Measurements from ENCODE around the gene CNTN6.

Gene CNTN6

DNA sequence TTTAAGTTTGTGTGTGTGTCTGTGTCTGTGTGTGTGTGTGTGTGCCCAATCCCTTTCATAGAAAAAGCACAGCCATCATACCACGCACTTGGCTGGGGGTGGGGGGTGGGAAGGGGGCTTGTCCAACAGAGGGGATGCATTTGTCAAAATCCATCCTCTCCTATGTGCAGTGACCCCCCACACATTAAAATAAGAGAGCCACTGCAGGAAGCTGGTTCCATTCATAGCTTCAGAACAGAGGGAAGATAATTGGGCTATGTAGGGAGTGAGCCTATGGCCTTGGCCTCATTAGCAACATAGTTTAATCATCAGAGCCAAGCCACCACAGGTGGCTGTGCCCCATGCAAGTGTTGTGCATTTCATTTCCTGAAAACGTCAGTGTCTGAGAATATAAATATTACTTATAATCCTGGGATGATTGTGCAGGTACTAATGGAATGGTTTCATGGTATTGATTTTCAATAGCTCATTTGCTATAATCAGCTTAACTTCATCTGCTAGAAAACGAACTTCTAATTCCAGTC, 330.8 kb downstream of the CNTN6 start:
- Histone ChIP-seq H3K4me3 (ENCODE audit: low read depth in 1 of 2, low read length in 2 of 2) (no peak overlapping the region), H3K27ac (ENCODE audit: low read depth, low read length) (no peak overlapping the region), H3K36me3 (ENCODE audit: insufficient read depth, low read length) (no peaks in the 10 kb centered on the region), H3K9ac (ENCODE audit: low read length) (no peak overlapping the region), H3K4me1 (ENCODE audit: insufficient read depth, low read length) (no peaks in the 10 kb centered on the region), H3K27me3 (ENCODE audit: control insufficient read depth in 1 of 2, insufficient read depth in 2 of 2, low read length in 2 of 2) (no peaks in the 10 kb centered on the region), H3K9me3 (ENCODE audit: low read length) (no peaks in the 10 kb centered on the region)

DNA sequence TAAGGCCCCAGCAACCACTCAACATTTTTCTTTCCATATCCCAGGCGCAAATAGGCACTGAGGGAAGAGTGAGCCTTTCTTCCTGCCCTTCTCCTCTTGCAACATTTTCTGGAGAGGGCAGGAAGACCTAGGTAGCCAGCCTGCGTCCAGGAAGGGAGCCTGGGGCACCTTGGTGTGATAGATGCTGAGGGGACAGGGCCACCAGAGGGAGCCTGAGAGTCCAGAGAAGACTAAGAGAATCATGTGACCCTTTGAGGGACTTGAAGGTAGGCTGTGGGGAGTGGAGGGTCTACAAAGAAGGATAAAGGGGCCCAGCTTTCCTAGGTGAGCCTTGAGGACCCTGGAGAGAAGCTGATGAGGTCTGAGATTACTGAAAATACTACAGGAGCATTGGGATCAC, 346.6 kb downstream of the CNTN6 start:
- Histone ChIP-seq H3K27ac (ENCODE audit: low read depth, low read length) (no peak overlapping the region), H3K9ac (ENCODE audit: low read length) (no peak overlapping the region), H3K27me3 (ENCODE audit: control insufficient read depth in 1 of 2, insufficient read depth in 2 of 2, low read length in 2 of 2) (no peaks in the 10 kb centered on the region), H3K4me3 (ENCODE audit: low read depth in 1 of 2, low read length in 2 of 2) (no peak overlapping the region), H3K36me3 (ENCODE audit: insufficient read depth, low read length) (no peaks in the 10 kb centered on the region), H3K4me1 (ENCODE audit: insufficient read depth, low read length) (no peaks in the 10 kb centered on the region), H3K9me3 (ENCODE audit: low read length) (no peaks in the 10 kb centered on the region)

DNA sequence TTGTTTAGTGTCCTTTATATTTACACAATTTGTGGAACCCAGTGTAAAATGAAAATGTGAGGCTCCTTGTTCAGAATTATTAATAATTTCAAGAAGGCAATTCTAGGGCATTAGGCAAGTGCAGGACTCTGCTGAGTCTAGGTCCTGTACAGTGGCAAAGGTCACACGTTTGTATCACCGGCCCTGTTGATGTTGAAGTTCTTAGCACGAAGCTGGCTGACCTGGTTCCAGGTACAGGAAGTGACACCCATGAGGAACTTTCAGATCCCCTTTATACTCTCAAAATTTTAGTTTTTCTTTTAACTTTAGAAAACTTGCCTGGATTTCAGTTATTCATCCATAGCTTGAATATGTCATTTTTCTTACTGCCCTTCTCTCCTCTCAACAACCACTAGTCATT, 349.4 kb downstream of the CNTN6 start:
- Histone ChIP-seq H3K27me3 (ENCODE audit: control insufficient read depth in 1 of 2, insufficient read depth in 2 of 2, low read length in 2 of 2) (no peaks in the 10 kb centered on the region), H3K4me3 (ENCODE audit: low read depth in 1 of 2, low read length in 2 of 2) (no peak overlapping the region), H3K9me3 (ENCODE audit: low read length) (no peaks in the 10 kb centered on the region), H3K27ac (ENCODE audit: low read depth, low read length) (no peak overlapping the region), H3K36me3 (ENCODE audit: insufficient read depth, low read length) (no peaks in the 10 kb centered on the region), H3K9ac (ENCODE audit: low read length) (no peak overlapping the region), H3K4me1 (ENCODE audit: insufficient read depth, low read length) (no peaks in the 10 kb centered on the region)

DNA sequence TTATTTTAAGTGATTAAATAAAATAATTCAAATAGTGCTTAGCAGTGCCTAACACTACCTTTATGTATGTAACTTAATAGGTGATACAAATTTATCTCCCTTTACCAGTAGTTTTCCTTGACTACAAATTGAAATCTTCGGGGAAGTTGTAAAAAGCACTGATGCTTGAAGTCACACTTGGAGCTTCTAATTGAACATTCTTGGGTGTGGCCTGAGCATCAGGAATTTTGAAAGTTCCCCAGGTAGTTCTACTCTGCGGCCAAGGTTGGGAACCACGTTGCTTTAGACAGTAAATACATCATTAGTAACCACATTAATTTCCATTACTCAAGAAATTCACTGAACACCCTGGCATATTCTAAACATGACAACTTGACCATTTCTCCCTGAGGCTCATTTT, 351.4 kb downstream of the CNTN6 start:
- H3K9ac ChIP-seq (ENCODE audit: low read length), result no peak overlapping the region
- H3K9me3 ChIP-seq (ENCODE audit: low read length), result no peaks in the 10 kb centered on the region
- no peaks in the 10 kb centered on the region for H3K27me3 ChIP-seq (ENCODE audit: control insufficient read depth in 1 of 2, insufficient read depth in 2 of 2, low read length in 2 of 2)
- H3K36me3 ChIP-seq (ENCODE audit: insufficient read depth, low read length), result no peaks in the 10 kb centered on the region
- H3K4me1 ChIP-seq (ENCODE audit: insufficient read depth, low read length), result no peaks in the 10 kb centered on the region
- H3K4me3 ChIP-seq (ENCODE audit: low read depth in 1 of 2, low read length in 2 of 2), result no peak overlapping the region
- no peak overlapping the region for H3K27ac ChIP-seq (ENCODE audit: low read depth, low read length)

DNA sequence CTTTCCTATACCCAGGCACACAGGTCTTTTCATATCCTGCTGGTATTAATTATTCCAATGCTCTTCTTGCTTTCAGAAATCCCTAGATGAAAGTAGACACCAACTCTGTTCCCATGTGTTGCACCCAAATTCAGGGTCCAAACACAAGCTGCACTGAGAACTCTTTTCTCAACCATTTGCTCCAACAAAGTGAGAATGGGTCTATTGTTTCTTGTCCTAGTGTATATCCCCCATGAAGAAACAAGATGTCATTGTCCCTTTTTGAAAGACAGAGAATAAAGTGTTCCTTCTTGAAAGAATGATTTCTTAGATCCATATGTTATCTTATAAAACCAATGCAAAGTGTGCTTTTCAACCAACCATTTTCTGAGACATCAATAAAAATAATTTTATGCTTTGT, 353.7 kb downstream of the CNTN6 start:
- Histone ChIP-seq H3K9me3 (ENCODE audit: low read length) (no peaks in the 10 kb centered on the region), H3K4me1 (ENCODE audit: insufficient read depth, low read length) (no peaks in the 10 kb centered on the region), H3K9ac (ENCODE audit: low read length) (no peak overlapping the region), H3K27ac (ENCODE audit: low read depth, low read length) (no peak overlapping the region), H3K36me3 (ENCODE audit: insufficient read depth, low read length) (no peaks in the 10 kb centered on the region), H3K4me3 (ENCODE audit: low read depth in 1 of 2, low read length in 2 of 2) (no peak overlapping the region), H3K27me3 (ENCODE audit: control insufficient read depth in 1 of 2, insufficient read depth in 2 of 2, low read length in 2 of 2) (no peaks in the 10 kb centered on the region)

DNA sequence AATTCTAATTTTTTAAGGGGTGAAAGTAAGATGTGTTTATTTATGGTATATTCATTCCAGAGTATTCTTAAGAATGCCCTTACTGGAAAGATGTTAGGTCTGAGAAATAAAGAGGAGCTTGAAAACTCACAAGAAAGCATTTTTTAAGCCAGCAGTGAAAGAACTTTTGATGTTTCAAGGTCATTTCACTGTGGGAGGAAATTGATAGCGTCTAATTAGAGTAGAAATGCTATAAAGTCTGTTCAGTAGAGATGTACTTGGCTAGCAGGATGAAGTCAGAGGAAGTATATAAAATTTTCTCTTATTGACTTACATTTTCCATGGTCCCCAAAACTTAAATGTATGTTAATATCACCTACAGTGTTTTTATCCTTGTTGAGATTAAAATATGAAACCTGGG, 354.6 kb downstream of the CNTN6 start:
- Histone ChIP-seq H3K4me1 (ENCODE audit: insufficient read depth, low read length) (no peaks in the 10 kb centered on the region), H3K9ac (ENCODE audit: low read length) (no peak overlapping the region), H3K4me3 (ENCODE audit: low read depth in 1 of 2, low read length in 2 of 2) (no peak overlapping the region), H3K27me3 (ENCODE audit: control insufficient read depth in 1 of 2, insufficient read depth in 2 of 2, low read length in 2 of 2) (no peaks in the 10 kb centered on the region), H3K9me3 (ENCODE audit: low read length) (no peaks in the 10 kb centered on the region), H3K27ac (ENCODE audit: low read depth, low read length) (no peak overlapping the region), H3K36me3 (ENCODE audit: insufficient read depth, low read length) (no peaks in the 10 kb centered on the region)

DNA sequence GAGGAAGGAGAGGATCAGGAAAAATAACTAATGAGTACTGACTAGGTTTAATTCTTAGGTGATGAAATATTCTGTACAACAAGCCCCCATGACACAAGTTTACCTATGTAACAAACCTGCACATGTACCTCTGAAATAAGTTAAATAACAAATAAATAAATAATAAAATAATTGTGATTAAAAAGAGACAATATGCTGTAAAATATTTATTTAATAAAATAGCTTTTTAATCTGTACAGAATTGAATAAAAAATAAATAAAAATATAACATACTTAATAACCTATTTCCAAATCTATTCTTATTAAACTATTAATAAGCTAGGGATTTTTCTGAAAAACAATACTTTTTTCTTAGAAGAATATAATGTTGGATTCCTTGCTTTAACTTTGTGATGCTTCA, 355.6 kb downstream of the CNTN6 start:
- Histone ChIP-seq H3K9me3 (ENCODE audit: low read length) (no peaks in the 10 kb centered on the region), H3K4me1 (ENCODE audit: insufficient read depth, low read length) (no peaks in the 10 kb centered on the region), H3K27me3 (ENCODE audit: control insufficient read depth in 1 of 2, insufficient read depth in 2 of 2, low read length in 2 of 2) (no peaks in the 10 kb centered on the region), H3K9ac (ENCODE audit: low read length) (no peak overlapping the region), H3K27ac (ENCODE audit: low read depth, low read length) (no peak overlapping the region), H3K36me3 (ENCODE audit: insufficient read depth, low read length) (no peaks in the 10 kb centered on the region), H3K4me3 (ENCODE audit: low read depth in 1 of 2, low read length in 2 of 2) (no peak overlapping the region)

Data from muscle layer of colon (tissue), 2 donors.